ENCODE measurements around the gene NR2F1-AS1. TPM values are rescaled to one million over a fixed set of nuclear protein-coding genes. Genes with fewer than 3 reads are reported as not detected.

Gene NR2F1-AS1
- total and polyA plus RNA-seq, 2 experiments from 2014 or later, result 8.3 to 36.0 TPM

DNA sequence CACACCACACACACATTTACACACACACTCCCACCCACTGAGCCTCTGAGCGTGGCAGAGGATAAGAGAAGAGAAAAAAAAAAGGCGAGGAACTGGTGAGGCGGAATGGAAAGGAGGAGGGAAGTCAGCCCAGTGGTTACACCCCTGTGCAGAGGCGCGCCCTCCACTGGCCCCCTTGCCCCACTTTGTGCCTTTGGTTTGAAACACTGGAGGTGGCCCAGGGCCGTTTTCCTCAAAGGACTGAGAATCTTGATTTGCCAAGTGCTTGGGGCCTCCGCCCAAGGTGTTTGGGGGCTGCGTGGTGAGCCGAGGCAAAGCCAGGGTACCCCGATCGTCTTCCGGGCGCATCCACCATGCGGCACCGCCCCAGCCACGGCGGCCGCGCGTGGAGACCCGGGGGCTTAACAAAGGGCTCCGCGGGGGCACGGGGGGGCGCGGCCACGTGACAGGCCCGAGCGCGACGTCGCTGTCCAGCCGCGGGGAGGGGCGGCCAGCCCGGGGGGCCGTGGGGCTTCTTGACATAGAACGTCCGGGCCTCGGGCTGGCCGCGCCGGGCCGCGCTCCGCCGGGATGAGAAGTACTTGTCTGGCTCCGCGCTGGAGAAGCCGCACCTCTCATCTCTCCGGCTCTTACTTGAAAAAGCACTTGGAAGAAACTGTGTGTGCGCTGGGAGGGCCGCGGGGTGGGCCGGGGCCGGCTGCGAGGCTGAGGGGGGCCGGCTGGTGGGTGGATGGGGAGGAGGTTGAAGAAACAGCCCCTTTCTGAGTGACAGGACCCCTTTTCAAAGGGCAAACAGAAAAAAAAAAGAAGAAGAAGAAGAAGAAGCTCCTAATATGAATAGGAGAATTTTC lies 23.0 kb upstream of the NR2F1-AS1 start:
- 19 to 25% methylated on average over 36 to 55 of the region's 58 CpGs for WGBS, 2 experiments (ENCODE audit: low coverage in 1 of 2, low lambda C conversion rate in 2 of 2, missing lambda C conversion rate in 2 of 2)
- H3K9me3 ChIP-seq (ENCODE audit: low read depth), result no peaks in the 10 kb centered on the region
- H3K4me3 ChIP-seq, result peak overlapping the region; percentile 54
- H4K20me1 ChIP-seq (ENCODE audit: insufficient read depth), result no peaks in the 10 kb centered on the region
- H3K27me3 ChIP-seq (replicated peaks; ENCODE audit: insufficient read depth), result peaks cover 61% of the 10 kb centered on the region
- no peaks in the 10 kb centered on the region for H3K36me3 ChIP-seq (ENCODE audit: low read depth)
- peak; percentile 54 for DNase-seq
- no peak overlapping the region for H3K27ac ChIP-seq
- no peaks in the 10 kb centered on the region for H3K79me2 ChIP-seq (ENCODE audit: insufficient read depth)
- no peak overlapping the region for H3K9ac ChIP-seq
- no peaks in the 10 kb centered on the region for H3K9me2 ChIP-seq (ENCODE audit: insufficient read depth)
- H3F3A ChIP-seq (ENCODE audit: insufficient read depth), result peaks cover 18% of the 10 kb centered on the region; the same call in 1 of the 2 replicates
- no peak for TF ChIP-seq EZH2phosphoT487 (IDR thresholded peaks at IDR 0.05; ENCODE audit: insufficient read depth, low read depth)
- peak; percentile 77 for TF ChIP-seq EZH2 (IDR thresholded peaks at IDR 0.05; ENCODE audit: insufficient read depth, poor library complexity, severe bottlenecking)
- in situ Hi-C loops (cut with MboI), result no loop called here
- H3K4me2 ChIP-seq (ENCODE audit: unreplicated experiment), result peak overlapping the region; percentile 58
- peak overlapping the region; percentile 54 for H2AFZ ChIP-seq
- peaks cover 15% of the 10 kb centered on the region for H3K4me1 ChIP-seq (ENCODE audit: insufficient read depth)

DNA sequence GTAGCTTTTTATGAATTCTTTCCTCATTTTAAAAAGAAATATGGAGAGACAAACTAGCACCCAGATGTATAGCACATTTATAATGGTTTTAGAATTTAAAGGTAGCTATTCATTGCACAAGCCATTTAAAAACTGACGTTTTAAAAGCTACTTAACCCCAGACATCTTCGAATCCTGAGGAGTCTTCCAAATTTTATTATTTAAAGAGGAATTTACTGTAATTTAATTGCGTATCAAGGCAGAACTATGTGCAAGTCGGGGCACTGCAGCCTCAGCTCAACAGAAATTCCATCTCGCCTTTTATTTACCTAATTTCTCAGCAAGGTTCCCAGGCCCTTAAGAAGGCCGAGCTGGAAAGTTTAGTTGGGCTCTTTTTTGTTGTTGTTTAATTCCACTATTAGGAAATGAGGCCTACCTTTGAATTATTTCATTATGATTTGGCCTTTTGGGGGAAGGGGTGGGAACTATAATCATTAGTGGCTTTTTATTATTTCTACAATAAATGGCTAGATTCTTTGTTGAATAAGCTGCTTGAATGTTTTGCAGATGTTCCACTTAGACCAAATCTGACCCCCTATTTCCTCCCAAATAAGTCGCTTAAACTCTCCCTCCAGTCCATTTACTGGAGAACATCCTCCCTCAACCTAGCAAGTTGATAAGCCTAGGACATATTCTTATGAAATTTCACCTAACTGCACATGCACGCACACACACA lies 22.2 kb upstream of the NR2F1-AS1 start:
- peaks cover 14% of the 10 kb centered on the region for H3K4me1 ChIP-seq (ENCODE audit: insufficient read depth)
- H3K9me3 ChIP-seq (ENCODE audit: low read depth), result no peaks in the 10 kb centered on the region
- no peak overlapping the region for H3K4me2 ChIP-seq (ENCODE audit: unreplicated experiment)
- no peaks in the 10 kb centered on the region for H3K79me2 ChIP-seq (ENCODE audit: insufficient read depth)
- H3K9me2 ChIP-seq (ENCODE audit: insufficient read depth), result no peaks in the 10 kb centered on the region
- no peak overlapping the region for H3K4me3 ChIP-seq
- H4K20me1 ChIP-seq (ENCODE audit: insufficient read depth), result no peaks in the 10 kb centered on the region
- H2AFZ ChIP-seq, result no peak overlapping the region
- H3K27ac ChIP-seq, result no peak overlapping the region
- H3K36me3 ChIP-seq (ENCODE audit: low read depth), result no peaks in the 10 kb centered on the region
- peaks cover 18% of the 10 kb centered on the region; the same call in 1 of the 2 replicates for H3F3A ChIP-seq (ENCODE audit: insufficient read depth)
- in situ Hi-C loops (cut with MboI), result no loop called here
- 95 to 96% methylated on average over 8 of the region's 8 CpGs for WGBS, 2 experiments (ENCODE audit: low coverage in 1 of 2, low lambda C conversion rate in 2 of 2, missing lambda C conversion rate in 2 of 2)
- TF ChIP-seq EZH2phosphoT487 (IDR thresholded peaks at IDR 0.05; ENCODE audit: insufficient read depth, low read depth), result no peak
- H3K9ac ChIP-seq, result no peak overlapping the region
- peaks cover 54% of the 10 kb centered on the region for H3K27me3 ChIP-seq (replicated peaks; ENCODE audit: insufficient read depth)
- no peak for DNase-seq

- no peaks in the 10 kb centered on the region for H3K79me2 ChIP-seq (ENCODE audit: insufficient read depth)
- in situ Hi-C loops (cut with MboI), result no loop called here
- no peak overlapping the region for H3K4me3 ChIP-seq
- WGBS, 2 experiments (ENCODE audit: low coverage in 1 of 2, low lambda C conversion rate in 2 of 2, missing lambda C conversion rate in 2 of 2), result 59 to 60% methylated on average over 39 of the region's 39 CpGs
- no peaks in the 10 kb centered on the region for H3K9me2 ChIP-seq (ENCODE audit: insufficient read depth)
- no peak overlapping the region for H3K9ac ChIP-seq
- H3K4me1 ChIP-seq (ENCODE audit: insufficient read depth), result peaks cover 7% of the 10 kb centered on the region
- TF ChIP-seq EZH2 (IDR thresholded peaks at IDR 0.05; ENCODE audit: insufficient read depth, poor library complexity, severe bottlenecking) (no peak), EZH2phosphoT487 (IDR thresholded peaks at IDR 0.05; ENCODE audit: insufficient read depth, low read depth) (no peak)
- H3F3A ChIP-seq (ENCODE audit: insufficient read depth), result peaks cover 16% of the 10 kb centered on the region; the same call in 1 of the 2 replicates
- H3K36me3 ChIP-seq (ENCODE audit: low read depth), result no peaks in the 10 kb centered on the region
- no peaks in the 10 kb centered on the region for H4K20me1 ChIP-seq (ENCODE audit: insufficient read depth)
- no peak overlapping the region for H2AFZ ChIP-seq
- H3K27ac ChIP-seq, result no peak overlapping the region
- no peaks in the 10 kb centered on the region for H3K9me3 ChIP-seq (ENCODE audit: low read depth)
- H3K4me2 ChIP-seq (ENCODE audit: unreplicated experiment), result no peak overlapping the region
- H3K27me3 ChIP-seq (replicated peaks; ENCODE audit: insufficient read depth), result peaks cover 50% of the 10 kb centered on the region
- DNase-seq, result no peak
Observed at GRCh38 chr5:93602241-93603077, 21.4 kb upstream of the NR2F1-AS1 start.

DNA sequence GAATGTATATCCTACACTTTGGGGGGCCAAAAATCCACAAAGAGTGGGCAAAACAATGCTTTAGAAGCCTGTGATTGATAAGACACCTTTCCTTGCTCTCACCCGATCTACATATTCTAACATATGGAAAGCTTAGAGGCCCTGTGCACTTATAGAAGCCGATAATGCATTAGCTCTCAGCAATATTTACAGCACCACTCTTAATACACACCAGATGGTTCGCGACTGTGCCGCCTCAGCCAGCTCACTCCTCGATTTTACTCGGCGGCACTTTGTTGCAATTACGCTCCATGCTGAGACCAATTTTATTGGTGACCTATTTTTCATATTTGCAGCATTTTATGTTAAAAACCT lies 20.8 kb upstream of the NR2F1-AS1 start:
- no peaks in the 10 kb centered on the region for H3K9me2 ChIP-seq (ENCODE audit: insufficient read depth)
- peaks cover 50% of the 10 kb centered on the region for H3K27me3 ChIP-seq (replicated peaks; ENCODE audit: insufficient read depth)
- H3K4me2 ChIP-seq (ENCODE audit: unreplicated experiment), result no peak overlapping the region
- no peaks in the 10 kb centered on the region; the same call in 1 of the 2 replicates for H3K4me1 ChIP-seq (ENCODE audit: insufficient read depth)
- no peak for TF ChIP-seq EZH2phosphoT487 (IDR thresholded peaks at IDR 0.05; ENCODE audit: insufficient read depth, low read depth)
- no peak for TF ChIP-seq EZH2 (IDR thresholded peaks at IDR 0.05; ENCODE audit: insufficient read depth, poor library complexity, severe bottlenecking)
- H3F3A ChIP-seq (ENCODE audit: insufficient read depth), result peaks cover 10% of the 10 kb centered on the region; the same call in 1 of the 2 replicates
- no peak overlapping the region for H3K27ac ChIP-seq
- in situ Hi-C loops (cut with MboI), result no loop called here
- no peak overlapping the region for H2AFZ ChIP-seq
- H3K9ac ChIP-seq, result no peak overlapping the region
- 26 to 29% methylated on average over 9 of the region's 9 CpGs for WGBS, 2 experiments (ENCODE audit: low coverage in 1 of 2, low lambda C conversion rate in 2 of 2, missing lambda C conversion rate in 2 of 2)
- H4K20me1 ChIP-seq (ENCODE audit: insufficient read depth), result no peaks in the 10 kb centered on the region
- no peak for DNase-seq
- H3K4me3 ChIP-seq, result no peak overlapping the region
- no peaks in the 10 kb centered on the region for H3K36me3 ChIP-seq (ENCODE audit: low read depth)
- H3K79me2 ChIP-seq (ENCODE audit: insufficient read depth), result no peaks in the 10 kb centered on the region
- no peaks in the 10 kb centered on the region for H3K9me3 ChIP-seq (ENCODE audit: low read depth)
